ENCODE measurements around the gene DENND5A.

GRCh38 chr11:9125185-9125886 is 139.8 kb downstream of the DENND5A start:
- no peak for TF ChIP-seq CTCF (IDR thresholded peaks at IDR 0.05 in 4 of 5, conservative IDR thresholded peaks at IDR 0.05 in 1 of 5)
- TF ChIP-seq POLR2A (IDR thresholded peaks at IDR 0.05) = no peak
